ENCODE measurements around the gene BAHD1. TPM values are rescaled to one million over a fixed set of nuclear protein-coding genes. Genes with fewer than 3 reads are reported as not detected.

BAHD1 gene
- total and polyA plus RNA-seq, 2 experiments from 2014 or later = 11.2 to 40.1 TPM

GRCh38 chr15:40469776-40470390 is 29.1 kb downstream of the BAHD1 start:
- peaks cover 7% of the 10 kb centered on the region for H4K20me1 ChIP-seq (replicated peaks; ENCODE audit: insufficient read depth)
- H3K4me1 ChIP-seq (ENCODE audit: insufficient read depth) = peaks cover 17% of the 10 kb centered on the region
- Mint-ChIP-seq H3K4me3 (peak overlapping the region; percentile 64), H3K36me3 (ENCODE audit: low read depth) (peaks cover 28% of the 10 kb centered on the region), H3K4me1 (peaks cover 30% of the 10 kb centered on the region), H3K27me3 (ENCODE audit: insufficient read depth, low read depth, poor library complexity) (peaks cover 24% of the 10 kb centered on the region), H3K27ac (no peak overlapping the region; the same call in 1 of the 2 replicates), H3K9me3 (no peaks in the 10 kb centered on the region)
- no peak for TF ChIP-seq NANOG (IDR thresholded peaks at IDR 0.05; ENCODE audit: borderline replicate concordance)
- 0 out of 2 replicates have a peak, but pooled peaks have one; percentile 4 for TF ChIP-seq POLR2AphosphoS5 (IDR thresholded peaks at IDR 0.05; ENCODE audit: low read depth)
- peaks cover 20% of the 10 kb centered on the region for H3F3A ChIP-seq (replicated peaks; ENCODE audit: low read depth)
- no peak overlapping the region for H2AFZ ChIP-seq
- DNase-seq (ENCODE audit: low spot score) (no peak), ATAC-seq (no peak)
- H3K79me2 ChIP-seq (replicated peaks; ENCODE audit: insufficient read depth) = no peaks in the 10 kb centered on the region
- H3K4me2 ChIP-seq = peak overlapping the region; percentile 85
- H3K9me2 ChIP-seq (ENCODE audit: insufficient read depth) = no peaks in the 10 kb centered on the region
- peak overlapping the region; percentile 81 for H3K4me3 ChIP-seq
- peak overlapping the region; percentile 74; the same call in 1 of the 2 replicates for H3K27ac ChIP-seq (ENCODE audit: low read depth)
- no peaks in the 10 kb centered on the region for H3K27me3 ChIP-seq (ENCODE audit: insufficient read depth)
- no peaks in the 10 kb centered on the region; the same call in 1 of the 2 replicates for H3K36me3 ChIP-seq (ENCODE audit: insufficient read depth)

GRCh38 chr15:40470423-40471104 is 29.8 kb downstream of the BAHD1 start, which contains the start of gene CHST14:
CHST14 (plus strand) TSS chr15:40470984; CDS start chr15:40471214, 230 bp downstream.
- Histone ChIP-seq H3K79me2 (replicated peaks; ENCODE audit: insufficient read depth) (no peaks in the 10 kb centered on the region), H3K4me3 (peak within 1 kb of the TSS; percentile 81), H3K4me1 (ENCODE audit: insufficient read depth) (peaks cover 17% of the 10 kb centered on the region), H3K4me2 (peak within 1 kb of the TSS; percentile 98), H4K20me1 (replicated peaks; ENCODE audit: insufficient read depth) (peaks cover 7% of the 10 kb centered on the region), H3K9me2 (ENCODE audit: insufficient read depth) (no peaks in the 10 kb centered on the region), H3K27ac (ENCODE audit: low read depth) (peak within 1 kb of the TSS; percentile 74; the same call in 1 of the 2 replicates), H3K27me3 (ENCODE audit: insufficient read depth) (no peaks in the 10 kb centered on the region), H3F3A (replicated peaks; ENCODE audit: low read depth) (peaks cover 15% of the 10 kb centered on the region), H3K36me3 (ENCODE audit: insufficient read depth) (no peaks in the 10 kb centered on the region), H2AFZ (peak within 1 kb of the TSS; percentile 81)
- H3K4me3 Mint-ChIP-seq = peak within 1 kb of the TSS; percentile 84
- no peaks in the 10 kb centered on the region for H3K9me3 Mint-ChIP-seq
- DNase-seq (ENCODE audit: low spot score) = peak; percentile 71
- ATAC-seq = peak; percentile 60
- no peak within 1 kb of the TSS; the same call in 1 of the 2 replicates for H3K27ac Mint-ChIP-seq
- TF ChIP-seq CTCF (conservative IDR thresholded peaks at IDR 0.05; ENCODE audit: low read depth in 2 of 2) (peak in 1 of 2 experiments; percentile 32; a peak in 2 of 4 replicates), POLR2AphosphoS5 (IDR thresholded peaks at IDR 0.05; ENCODE audit: low read depth) (peak; percentile 37), ZNF114 (CRISPR knock-in tag; IDR thresholded peaks at IDR 0.05) (no peak)
- peaks cover 21% of the 10 kb centered on the region for H3K36me3 Mint-ChIP-seq (ENCODE audit: low read depth)
- peaks cover 33% of the 10 kb centered on the region for H3K4me1 Mint-ChIP-seq
- peaks cover 22% of the 10 kb centered on the region for H3K27me3 Mint-ChIP-seq (ENCODE audit: insufficient read depth, low read depth, poor library complexity)

- H3K27ac ChIP-seq (ENCODE audit: low read depth) = no peak overlapping the region
- H3K4me3 ChIP-seq = peak overlapping the region; percentile 81
- Mint-ChIP-seq H3K27me3 (ENCODE audit: insufficient read depth, low read depth, poor library complexity) (peaks cover 22% of the 10 kb centered on the region), H3K9me3 (no peaks in the 10 kb centered on the region), H3K4me1 (peaks cover 35% of the 10 kb centered on the region), H3K27ac (no peak overlapping the region), H3K36me3 (ENCODE audit: low read depth) (peaks cover 17% of the 10 kb centered on the region), H3K4me3 (peak overlapping the region; percentile 84)
- peaks cover 17% of the 10 kb centered on the region for H3K4me1 ChIP-seq (ENCODE audit: insufficient read depth)
- H3K27me3 ChIP-seq (ENCODE audit: insufficient read depth) = no peaks in the 10 kb centered on the region
- peak overlapping the region; percentile 81 for H2AFZ ChIP-seq
- H3F3A ChIP-seq (replicated peaks; ENCODE audit: low read depth) = peaks cover 15% of the 10 kb centered on the region
- ATAC-seq (peak; percentile 54), DNase-seq (ENCODE audit: low spot score) (peak; percentile 53)
- no peaks in the 10 kb centered on the region for H3K79me2 ChIP-seq (replicated peaks; ENCODE audit: insufficient read depth)
- peaks cover 7% of the 10 kb centered on the region; the same call in 1 of the 2 replicates for H4K20me1 ChIP-seq (replicated peaks; ENCODE audit: insufficient read depth)
- H3K4me2 ChIP-seq = peak overlapping the region; percentile 98
- no peaks in the 10 kb centered on the region for H3K9me2 ChIP-seq (ENCODE audit: insufficient read depth)
- H3K36me3 ChIP-seq (ENCODE audit: insufficient read depth) = no peaks in the 10 kb centered on the region
- no peak for TF ChIP-seq ZNF462 (CRISPR knock-in tag; IDR thresholded peaks at IDR 0.05)
These were observed 30.5 kb downstream of the BAHD1 start for GRCh38 chr15:40471105-40471807.

All from GM23338 (cell line).